ENCODE measurements around the gene EIF4E3.

The EIF4E3 gene

GRCh38 chr3:71734881-71735280 lies 9.7 kb upstream of the EIF4E3 start:
- no peak for TF ChIP-seq CTCF (conservative IDR thresholded peaks at IDR 0.05)
- H3K27ac ChIP-seq, result no peak overlapping the region

DNA sequence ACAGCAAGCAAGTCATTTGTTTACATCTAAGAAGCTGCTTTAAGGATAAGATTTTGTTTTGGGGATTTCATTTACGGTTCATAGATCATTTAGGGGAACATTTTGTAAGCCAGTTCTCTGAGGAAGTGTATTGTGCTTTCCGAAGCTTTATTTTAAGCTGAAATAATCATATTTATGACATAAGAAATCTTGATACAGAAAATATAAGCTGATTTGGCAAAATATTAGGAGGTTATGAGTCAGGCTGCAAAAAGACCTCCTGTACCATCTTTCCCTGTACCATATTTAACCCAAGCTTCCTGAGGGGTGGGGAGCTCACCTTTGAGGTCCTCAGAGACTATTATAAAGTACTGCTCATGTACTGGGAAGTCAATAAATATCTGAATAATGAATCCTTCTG lies 8.1 kb upstream of the EIF4E3 start:
- TF ChIP-seq CTCF (conservative IDR thresholded peaks at IDR 0.05), result no peak
- no peak overlapping the region for H3K27ac ChIP-seq

DNA sequence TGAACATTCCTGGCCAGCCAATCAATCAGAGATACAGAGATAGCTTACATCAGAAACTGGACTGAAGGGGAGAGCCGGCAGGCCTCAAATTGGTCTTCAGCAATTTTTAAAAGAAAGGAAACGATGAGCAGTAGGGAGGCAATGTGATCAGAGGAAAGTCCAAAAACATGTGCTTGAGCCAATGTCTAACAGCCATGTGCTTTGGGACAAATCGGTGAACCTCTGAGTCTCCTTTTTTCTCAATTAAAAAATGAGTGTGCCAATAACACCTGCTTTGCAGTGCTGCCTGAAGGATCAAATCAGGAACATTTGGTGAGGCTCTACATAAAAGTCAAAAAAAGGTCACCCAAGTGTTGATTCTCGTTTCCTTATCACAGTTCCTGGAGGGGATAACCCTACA lies 7.4 kb upstream of the EIF4E3 start:
- TF ChIP-seq CTCF (conservative IDR thresholded peaks at IDR 0.05), result no peak
- H3K27ac ChIP-seq, result no peak overlapping the region

DNA sequence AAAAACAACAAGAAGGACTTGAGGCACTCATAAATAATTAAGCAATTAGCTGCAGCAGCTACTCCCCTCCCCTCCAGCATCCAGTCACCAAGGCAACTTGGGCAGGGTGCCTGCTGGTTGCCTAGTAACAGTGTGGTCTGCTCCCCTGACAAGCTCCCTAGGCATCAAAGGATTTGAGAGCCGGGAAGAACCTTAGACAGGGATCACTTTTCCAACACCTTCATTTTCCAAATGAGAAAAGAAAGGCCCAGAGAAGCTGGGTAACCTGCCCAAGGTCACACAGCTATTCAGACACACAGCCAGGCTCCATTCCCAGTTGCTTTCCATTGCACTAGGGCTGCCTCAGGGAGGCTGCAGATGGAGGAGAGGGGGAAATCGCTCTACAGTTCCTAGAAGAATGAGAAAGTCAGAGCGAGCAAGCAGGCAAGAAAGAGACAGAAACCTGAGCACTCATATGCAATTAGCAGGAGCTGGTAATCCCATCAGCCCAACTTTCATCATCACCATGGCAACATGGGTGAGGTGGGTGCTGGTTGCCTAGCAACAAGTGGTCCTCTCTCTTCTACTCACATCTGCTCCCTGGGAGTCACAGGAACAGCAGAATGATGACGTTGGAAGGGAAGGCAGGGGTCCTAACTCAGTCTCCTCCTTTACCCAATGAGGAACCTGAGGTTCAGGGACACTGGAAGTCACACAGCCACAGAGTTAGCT lies 3.6 kb upstream of the EIF4E3 start:
- no peak overlapping the region for H3K27ac ChIP-seq
- no peak for TF ChIP-seq CTCF (conservative IDR thresholded peaks at IDR 0.05)

DNA sequence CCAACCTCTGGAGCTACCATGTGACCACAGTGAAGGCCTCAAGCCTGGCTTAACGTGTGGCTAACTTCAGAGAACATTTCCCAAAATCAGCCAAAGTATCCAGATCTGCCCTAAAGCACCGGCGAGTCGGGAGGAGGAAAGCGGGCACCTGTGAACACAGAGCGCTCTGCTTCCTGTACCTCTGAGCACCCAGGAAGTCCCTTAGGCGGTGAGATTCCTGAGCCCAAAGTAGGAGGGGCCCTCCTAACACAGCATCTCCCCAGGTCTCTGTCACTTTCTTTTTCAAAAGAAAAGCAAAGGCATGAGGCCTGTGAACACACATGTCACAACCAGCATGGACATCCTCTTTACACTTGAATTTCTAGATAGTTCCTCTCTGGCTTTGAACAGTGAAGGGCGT lies 944 bp upstream of the EIF4E3 start:
- no peak overlapping the region for H3K27ac ChIP-seq
- no peak for TF ChIP-seq CTCF (conservative IDR thresholded peaks at IDR 0.05)

DNA sequence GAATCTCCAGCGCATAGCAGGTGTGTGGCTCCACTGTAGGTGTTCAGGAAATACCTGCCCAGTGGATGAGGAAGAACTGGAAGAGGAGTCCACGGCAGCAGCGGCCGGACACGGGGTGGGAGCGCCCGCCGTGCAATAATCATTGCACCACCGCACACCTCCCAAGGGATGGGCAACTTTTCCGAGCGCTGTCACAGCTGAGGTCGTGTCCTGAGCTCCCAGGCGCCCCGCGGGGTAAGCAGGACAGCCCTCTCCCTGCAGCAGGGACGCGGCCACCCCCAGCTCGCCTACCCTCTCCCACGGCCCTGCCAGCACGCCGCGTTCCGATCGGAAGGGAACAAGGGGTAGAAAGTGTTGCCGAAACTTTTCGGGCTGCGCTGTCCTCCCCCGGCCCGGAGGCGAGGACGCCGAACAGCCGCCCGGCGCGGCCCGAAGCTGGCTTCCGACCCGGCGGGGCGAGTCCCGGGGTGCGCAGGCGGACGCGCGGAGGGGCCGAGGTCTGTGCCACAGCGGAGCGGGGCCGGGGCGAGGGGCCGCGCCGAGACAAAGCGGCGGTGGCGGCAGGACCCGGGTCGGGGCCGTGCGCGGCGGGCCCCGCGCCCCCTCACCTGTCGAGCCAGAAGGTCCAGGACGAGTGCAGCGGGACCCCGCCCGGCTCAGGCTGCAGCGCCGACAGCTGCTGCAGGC lies 475 bp downstream of the EIF4E3 start:
- peak overlapping the region; percentile 59; the same call in 1 of the 2 replicates for H3K27ac ChIP-seq
- TF ChIP-seq CTCF (conservative IDR thresholded peaks at IDR 0.05), result no peak

GRCh38 chr3:71724171-71724453 lies 1.1 kb downstream of the EIF4E3 start:
- no peak for TF ChIP-seq CTCF (conservative IDR thresholded peaks at IDR 0.05)

More at GRCh38 chr3:71724171-71724453, 1.1 kb downstream of the EIF4E3 start:
- no peak overlapping the region for H3K27ac ChIP-seq
